ENCODE measurements around the gene PDGFC. TPM values are rescaled to one million over a fixed set of nuclear protein-coding genes. Genes with fewer than 3 reads are reported as not detected.

PDGFC gene
- polyA plus RNA-seq, 1 donor from 2014 or later: 3.8 TPM

- Histone ChIP-seq H3K27me3 (ENCODE audit: insufficient read depth, low read depth, low read length) (no peaks in the 10 kb centered on the region), H3K9me2 (ENCODE audit: insufficient read depth, low read length) (no peaks in the 10 kb centered on the region), H3K9me3 (ENCODE audit: low read length) (no peaks in the 10 kb centered on the region), H3K79me2 (replicated peaks; ENCODE audit: insufficient read depth, low read length) (no peaks in the 10 kb centered on the region), H2AFZ (ENCODE audit: low read depth, low read length) (no peak overlapping the region), H3K9ac (ENCODE audit: low read length) (no peak overlapping the region), H3F3A (ENCODE audit: insufficient read depth, low read length, poor library complexity, severe bottlenecking) (no peaks in the 10 kb centered on the region), H3K4me2 (ENCODE audit: low read length) (no peak overlapping the region), H3K4me3 (ENCODE audit: low read length) (no peak overlapping the region), H4K20me1 (ENCODE audit: insufficient read depth) (no peaks in the 10 kb centered on the region), H3K27ac (ENCODE audit: low read length) (no peak overlapping the region), H3K36me3 (ENCODE audit: insufficient read depth, low read length) (no peaks in the 10 kb centered on the region)
- TF ChIP-seq TAF1 (IDR thresholded peaks at IDR 0.05; ENCODE audit: low read depth) (no peak), CTCF (IDR thresholded peaks at IDR 0.05; ENCODE audit: poor library complexity, severe bottlenecking) (no peak)
Measured at GRCh38 chr4:157012296-157012695, 40.7 kb upstream of the PDGFC start.

- Histone ChIP-seq H3K9ac (ENCODE audit: low read length) (no peak overlapping the region), H2AFZ (ENCODE audit: low read depth, low read length) (no peak overlapping the region), H3K27ac (ENCODE audit: low read length) (no peak overlapping the region), H3K4me3 (ENCODE audit: low read length) (no peak overlapping the region), H3K9me2 (ENCODE audit: insufficient read depth, low read length) (no peaks in the 10 kb centered on the region), H3K79me2 (replicated peaks; ENCODE audit: insufficient read depth, low read length) (no peaks in the 10 kb centered on the region), H3K9me3 (ENCODE audit: low read length) (no peaks in the 10 kb centered on the region), H3K4me2 (ENCODE audit: low read length) (no peak overlapping the region), H3F3A (ENCODE audit: insufficient read depth, low read length, poor library complexity, severe bottlenecking) (no peaks in the 10 kb centered on the region), H3K36me3 (ENCODE audit: insufficient read depth, low read length) (no peaks in the 10 kb centered on the region), H4K20me1 (ENCODE audit: insufficient read depth) (no peaks in the 10 kb centered on the region), H3K27me3 (ENCODE audit: insufficient read depth, low read depth, low read length) (no peaks in the 10 kb centered on the region)
- TF ChIP-seq SMC3 (conservative IDR thresholded peaks at IDR 0.05; ENCODE audit: poor library complexity): no peak
- no peak for TF ChIP-seq TAF1 (IDR thresholded peaks at IDR 0.05; ENCODE audit: low read depth)
- TF ChIP-seq REST (IDR thresholded peaks at IDR 0.05; ENCODE audit: borderline replicate concordance): no peak
- no peak for TF ChIP-seq MXI1 (conservative IDR thresholded peaks at IDR 0.05; ENCODE audit: poor library complexity, severe bottlenecking)
- no peak for TF ChIP-seq RAD21 (conservative IDR thresholded peaks at IDR 0.05)
- TF ChIP-seq EZH2 (IDR thresholded peaks at IDR 0.05; ENCODE audit: borderline replicate concordance, insufficient read depth, low read length, poor library complexity, severe bottlenecking): no peak
- no peak for TF ChIP-seq POLR2AphosphoS5 (IDR thresholded peaks at IDR 0.05)
- TF ChIP-seq EP300 (conservative IDR thresholded peaks at IDR 0.05; ENCODE audit: poor library complexity, severe bottlenecking): no peak
- no peak for TF ChIP-seq CTCF (IDR thresholded peaks at IDR 0.05; ENCODE audit: poor library complexity, severe bottlenecking)
Measured at GRCh38 chr4:157010630-157011029, 39.0 kb upstream of the PDGFC start.
